HG02981 (cell line): ENCODE results near the gene ARL15.
"Not testable (repeated sequence)": the region's sequence is repeated elsewhere in the genome, so short reads cannot be mapped to it uniquely, and the experiment has no call there.

Experiments used
- ATAC-seq: cut with Tn5 transposase; IDR thresholded peaks from one replicate; pipeline ENCODE4 v1.9.1; 2021; ENCODE audit warnings: mild to moderate bottlenecking, moderate library complexity; ENCODE audit not compliant: unreplicated experiment

ARL15 gene

GRCh38 chr5:54000011-54000410 is 310.4 kb downstream of the ARL15 start:
- ATAC-seq, result no peak

DNA sequence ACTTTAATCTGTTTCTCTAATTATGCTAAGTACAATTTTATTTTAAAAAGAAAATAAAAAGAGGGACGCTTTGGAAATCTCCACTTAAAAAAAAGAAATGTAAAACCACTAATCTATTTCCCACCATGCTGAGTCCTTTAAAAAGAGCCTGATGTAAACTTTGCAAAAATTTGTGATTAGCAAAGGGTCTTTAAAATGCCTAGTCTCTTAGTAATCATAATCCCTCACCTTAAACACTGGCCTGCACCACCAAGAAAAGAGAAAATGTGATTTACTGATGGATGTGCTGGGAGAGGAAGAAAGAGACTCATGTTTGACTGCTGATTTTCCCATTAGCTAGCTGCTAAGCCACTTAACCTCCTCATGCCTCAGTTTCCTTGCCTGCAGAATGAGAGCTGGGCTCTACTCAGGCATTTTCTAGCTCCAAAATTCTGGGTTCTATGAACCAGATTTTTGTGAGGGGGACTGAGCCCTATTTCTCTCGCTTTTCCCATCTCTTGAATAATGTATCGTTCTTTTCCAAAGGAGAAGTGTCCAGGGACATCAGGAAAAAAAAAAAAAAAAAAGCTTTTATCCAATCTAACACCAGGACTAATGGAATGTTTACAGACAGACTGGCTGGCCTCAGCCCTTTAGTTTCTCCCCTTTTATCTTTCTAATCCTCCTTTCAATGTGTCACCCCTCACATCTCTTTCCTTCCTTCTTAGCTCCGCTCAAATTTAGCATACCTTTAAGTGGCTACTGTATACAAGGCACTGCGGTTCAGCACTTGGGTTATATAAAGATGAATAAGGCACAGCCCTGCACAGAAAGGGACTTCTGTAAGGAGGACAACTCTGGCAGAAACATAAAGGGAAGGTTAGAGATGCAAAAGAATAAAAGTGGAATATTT is 312.4 kb downstream of the ARL15 start:
- no peak for ATAC-seq

- no peak for ATAC-seq
Measured at GRCh38 chr5:53996008-53996407, 314.4 kb downstream of the ARL15 start.

GRCh38 chr5:53994148-53994547 is 316.2 kb downstream of the ARL15 start:
- no peak for ATAC-seq

GRCh38 chr5:53991942-53992341 is 318.4 kb downstream of the ARL15 start:
- ATAC-seq, result no peak

GRCh38 chr5:53987101-53987500 is 323.3 kb downstream of the ARL15 start:
- ATAC-seq, result no peak

DNA sequence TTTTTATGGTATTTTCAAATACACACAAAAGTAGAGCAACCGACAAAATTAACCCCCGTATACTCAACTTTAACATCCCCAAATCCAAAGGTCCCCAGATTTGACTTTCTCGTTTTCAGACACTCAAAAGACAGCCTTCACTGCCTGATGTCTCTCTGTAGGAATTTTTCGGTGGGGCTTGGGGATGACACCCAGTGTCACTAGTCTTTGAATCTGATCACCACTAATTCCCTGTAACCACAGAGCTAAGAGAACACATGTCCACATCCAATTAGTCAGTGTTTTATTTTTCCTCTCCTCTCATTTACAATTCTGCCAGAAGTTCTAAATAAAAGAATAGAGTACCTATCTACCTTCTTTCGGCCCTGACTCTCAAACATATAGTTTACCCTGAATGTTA is 324.6 kb downstream of the ARL15 start:
- ATAC-seq, result no peak

- ATAC-seq, result no peak
Measured at GRCh38 chr5:53984971-53985370, 325.4 kb downstream of the ARL15 start.

DNA sequence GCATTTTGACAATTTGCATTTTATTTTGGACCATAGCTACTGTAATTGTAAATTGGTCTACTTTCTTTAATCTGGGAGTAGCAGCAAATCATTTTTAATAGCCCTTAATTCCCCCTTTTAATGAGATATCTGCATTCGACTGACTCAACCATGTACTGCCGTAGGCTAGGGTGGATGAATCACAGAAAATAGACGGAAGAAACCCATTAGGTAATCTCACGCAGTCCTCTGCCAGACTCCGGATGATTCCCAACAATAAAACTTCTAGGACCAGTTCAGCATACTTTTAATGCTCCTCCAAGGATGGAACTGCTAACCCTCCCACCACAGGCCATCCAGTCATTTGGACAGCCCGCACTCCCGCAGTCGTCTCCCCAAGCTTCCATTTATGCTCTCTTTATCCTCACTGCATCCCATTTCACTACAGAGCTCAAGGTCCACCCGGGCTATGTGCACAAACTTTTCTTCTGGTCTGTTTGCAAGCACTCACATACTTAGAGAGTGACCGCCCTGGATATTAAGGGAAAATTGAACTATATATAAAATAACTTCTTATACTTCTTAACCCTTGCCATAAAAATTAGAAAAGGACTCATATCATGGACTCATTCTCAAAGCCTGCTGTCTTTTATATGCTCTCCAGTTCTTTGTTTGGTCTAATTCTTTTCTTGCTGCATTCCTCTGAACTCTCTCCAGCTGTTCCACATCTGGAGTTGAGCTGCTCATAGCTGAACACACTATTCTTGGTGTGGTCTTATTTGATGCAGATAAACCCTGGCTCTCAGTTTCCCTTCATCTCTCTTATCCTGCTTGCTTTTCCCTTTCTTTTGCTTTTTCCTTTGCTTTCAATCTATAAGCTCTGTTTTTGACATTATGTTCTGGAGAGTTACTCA is 326.6 kb downstream of the ARL15 start:
- ATAC-seq, result no peak

- ATAC-seq, result not testable (repeated sequence)
Measured at GRCh38 chr5:53982319-53982718, 328.1 kb downstream of the ARL15 start.

GRCh38 chr5:53980061-53980460 is 330.3 kb downstream of the ARL15 start:
- no peak for ATAC-seq

DNA sequence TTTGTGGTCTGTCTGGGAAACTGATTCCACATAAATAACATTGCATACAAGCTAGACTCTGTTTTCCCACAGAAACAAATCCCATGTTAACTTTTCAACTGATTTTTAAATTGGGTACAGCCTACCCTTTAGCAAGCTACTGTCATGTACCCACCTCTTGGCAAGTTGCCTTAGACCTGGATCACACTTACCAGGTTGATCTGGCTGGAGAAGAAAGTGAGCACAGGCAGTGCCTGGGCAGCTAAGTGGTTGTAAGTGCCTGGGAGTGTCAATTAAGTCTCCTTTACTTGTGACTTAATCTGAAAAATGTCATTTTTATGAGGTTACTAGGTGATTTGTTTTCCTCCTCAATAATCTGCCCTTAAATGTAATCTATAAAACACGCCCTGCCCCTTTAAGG is 336.4 kb downstream of the ARL15 start:
- ATAC-seq, result no peak

- no peak for ATAC-seq
Measured at GRCh38 chr5:53972314-53972713, 338.1 kb downstream of the ARL15 start.

DNA sequence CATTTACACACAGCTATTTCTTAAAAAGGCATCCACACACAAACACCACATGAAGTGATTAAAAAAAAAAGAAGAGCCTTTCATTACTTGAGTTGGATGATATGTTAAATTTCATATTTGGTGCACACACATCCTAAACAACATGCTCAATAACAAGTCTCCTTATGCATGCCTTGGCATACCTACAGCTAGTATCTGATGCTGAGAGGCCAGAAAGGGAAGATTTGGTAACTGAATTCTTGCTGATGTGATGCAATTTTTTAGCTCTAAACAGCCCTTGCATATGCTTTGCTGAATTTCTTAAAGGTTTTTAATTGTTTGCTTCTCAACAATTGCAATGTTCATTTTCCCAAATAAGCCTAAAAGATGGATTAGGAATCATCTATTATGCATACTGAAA is 338.8 kb downstream of the ARL15 start:
- ATAC-seq, result no peak

- ATAC-seq, result no peak
Measured at GRCh38 chr5:53971131-53971530, 339.2 kb downstream of the ARL15 start.

- ATAC-seq, result no peak
Measured at GRCh38 chr5:53970475-53970874, 339.9 kb downstream of the ARL15 start.

GRCh38 chr5:53969176-53969730 is 341.1 kb downstream of the ARL15 start:
- no peak for ATAC-seq

- ATAC-seq, result no peak
Measured at GRCh38 chr5:53965459-53965858, 344.9 kb downstream of the ARL15 start.

DNA sequence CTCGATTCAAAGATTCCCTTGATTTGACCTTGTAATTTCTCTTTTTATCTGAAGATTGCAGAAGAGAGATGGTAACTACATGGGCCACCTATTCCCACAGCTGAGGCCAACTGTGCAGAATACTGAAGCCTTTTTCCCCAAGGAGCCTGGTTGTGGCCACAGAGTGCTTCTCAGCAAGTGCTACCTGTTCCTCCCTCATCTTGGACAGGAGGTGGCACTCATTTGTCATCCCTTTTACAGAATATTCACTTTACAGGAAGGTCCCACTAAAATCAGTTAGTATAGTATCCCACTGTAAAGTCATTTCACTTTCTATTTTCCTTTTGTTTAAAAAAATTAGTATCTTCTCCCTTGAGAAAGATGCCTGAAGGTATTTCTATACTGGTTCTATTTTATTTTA is 346.4 kb downstream of the ARL15 start:
- ATAC-seq, result no peak

- ATAC-seq, result no peak
Measured at GRCh38 chr5:53962306-53962705, 348.1 kb downstream of the ARL15 start.

GRCh38 chr5:53956632-53957031 is 353.7 kb downstream of the ARL15 start:
- ATAC-seq, result no peak

DNA sequence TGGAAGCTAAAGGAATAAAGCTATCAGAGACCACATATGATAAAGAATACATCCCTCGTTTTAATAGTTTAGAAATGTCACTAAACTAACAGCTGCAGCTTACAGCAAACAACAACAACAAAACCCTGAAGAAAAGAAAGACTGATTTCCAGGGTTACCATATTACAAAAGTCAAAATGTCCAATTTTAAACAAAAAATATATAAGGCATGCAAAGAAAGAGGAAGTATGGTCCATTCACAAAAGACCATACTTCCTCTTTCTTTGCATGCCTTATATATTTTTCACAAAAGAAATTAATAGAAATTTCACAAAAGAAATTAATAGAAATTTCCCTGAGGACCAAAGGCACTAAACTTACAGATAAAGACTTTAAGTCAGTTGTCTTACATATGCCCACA is 354.2 kb downstream of the ARL15 start:
- no peak for ATAC-seq
